ENCODE results near the gene PPP1R1A.

GRCh38 chr12:54558311-54558710 lies 30.1 kb downstream of the PPP1R1A start:
- TF ChIP-seq REST (IDR thresholded peaks at IDR 0.05; ENCODE audit: low read depth): no peak
- no peak for TF ChIP-seq CEBPB (IDR thresholded peaks at IDR 0.05)
- TF ChIP-seq TCF12 (IDR thresholded peaks at IDR 0.05; ENCODE audit: low read depth): no peak
- TF ChIP-seq USF1 (IDR thresholded peaks at IDR 0.05): no peak
- no peak for TF ChIP-seq EGR1 (IDR thresholded peaks at IDR 0.05)
- TF ChIP-seq MAX (IDR thresholded peaks at IDR 0.05): no peak
- no peak for TF ChIP-seq YY1 (IDR thresholded peaks at IDR 0.05; ENCODE audit: low read depth)
- TF ChIP-seq CREB1 (IDR thresholded peaks at IDR 0.05; ENCODE audit: low read depth): no peak
- no peak for TF ChIP-seq NFIC (IDR thresholded peaks at IDR 0.05)
- TF ChIP-seq EP300 (IDR thresholded peaks at IDR 0.05; ENCODE audit: borderline replicate concordance): no peak
- TF ChIP-seq TAF1 (IDR thresholded peaks at IDR 0.05; ENCODE audit: low read depth): no peak
- no peak for TF ChIP-seq TEAD4 (IDR thresholded peaks at IDR 0.05)
- TF ChIP-seq RAD21 (IDR thresholded peaks at IDR 0.05; ENCODE audit: low read depth): no peak
